HEK293 (cell line): ENCODE results near the gene STN1.
A peak's percentile ranks its signal among the peaks of the same experiment; 100 is the strongest.

ENCODE experiments used
- BCL11A ChIP-seq: fragments of 450-650 bp; formaldehyde crosslinking; IDR thresholded peaks from 2 replicates; pipeline ENCODE4 v1.5.1; 2016; ENCODE audit warnings: low read depth, missing biosample characterization, missing genetic modification characterization
- BCL6B ChIP-seq: fragments of 450-650 bp; formaldehyde crosslinking; IDR thresholded peaks from 2 replicates; pipeline ENCODE4 v1.5.1; 2017; ENCODE audit warnings: missing biosample characterization, missing genetic modification characterization
- EGR2 ChIP-seq: fragments of 450-650 bp; formaldehyde crosslinking; IDR thresholded peaks from 2 replicates; pipeline ENCODE4 v1.5.1; 2016; ENCODE audit warnings: low read depth, missing biosample characterization, missing genetic modification characterization
- KLF10 ChIP-seq: fragments of 450-650 bp; IDR thresholded peaks from 2 replicates; pipeline ENCODE4 v1.5.1; 2018; ENCODE audit warnings: missing biosample characterization, mild to moderate bottlenecking, missing genetic modification characterization
- MYNN ChIP-seq: fragments of 450-650 bp; formaldehyde crosslinking; IDR thresholded peaks from 2 replicates; pipeline ENCODE4 v1.5.1; 2016; ENCODE audit warnings: missing biosample characterization, missing genetic modification characterization, borderline replicate concordance
- SCRT1 ChIP-seq: fragments of 450-650 bp; formaldehyde crosslinking; IDR thresholded peaks from 2 replicates; pipeline ENCODE4 v1.5.1; 2016; ENCODE audit warnings: missing biosample characterization, missing genetic modification characterization, borderline replicate concordance
- ZBTB20 ChIP-seq: fragments of 450-650 bp; formaldehyde crosslinking; IDR thresholded peaks from 2 replicates; pipeline ENCODE4 v1.5.1; 2016; ENCODE audit warnings: missing biosample characterization, missing genetic modification characterization
- ZBTB26 ChIP-seq: fragments of 450-650 bp; formaldehyde crosslinking; optimal IDR thresholded peaks from 2 replicates; pipeline ENCODE3; 2016; ENCODE audit warnings: missing biosample characterization, mild to moderate bottlenecking, missing genetic modification characterization
- ZIC2 ChIP-seq: fragments of 450-650 bp; formaldehyde crosslinking; IDR thresholded peaks from 2 replicates; pipeline ENCODE4 v1.5.1; 2016; ENCODE audit warnings: missing biosample characterization, missing genetic modification characterization
- ZNF138 ChIP-seq: fragments of 450-650 bp; formaldehyde crosslinking; IDR thresholded peaks from 2 replicates; pipeline ENCODE4 v1.5.1; 2016; ENCODE audit warnings: missing biosample characterization, missing genetic modification characterization, borderline replicate concordance
- ZNF146 ChIP-seq: fragments of 450-650 bp; formaldehyde crosslinking; IDR thresholded peaks from 2 replicates; pipeline ENCODE4 v1.5.1; 2016; ENCODE audit warnings: missing biosample characterization, missing genetic modification characterization
- ZNF169 ChIP-seq: fragments of 450-650 bp; formaldehyde crosslinking; IDR thresholded peaks from 2 replicates; pipeline ENCODE4 v1.5.1; 2016; ENCODE audit warnings: missing biosample characterization, missing genetic modification characterization
- ZNF221 ChIP-seq: fragments of 450-650 bp; formaldehyde crosslinking; IDR thresholded peaks from 2 replicates; pipeline ENCODE4 v1.5.1; 2017; ENCODE audit warnings: missing biosample characterization, missing genetic modification characterization, borderline replicate concordance
- ZNF223 ChIP-seq: fragments of 450-650 bp; formaldehyde crosslinking; IDR thresholded peaks from 2 replicates; pipeline ENCODE4 v1.5.1; 2016; ENCODE audit warnings: missing biosample characterization, missing genetic modification characterization
- ZNF248 ChIP-seq: fragments of 450-650 bp; formaldehyde crosslinking; IDR thresholded peaks from 2 replicates; pipeline ENCODE4 v1.5.1; 2017; ENCODE audit warnings: missing biosample characterization, missing genetic modification characterization
- ZNF266 ChIP-seq: fragments of 450-650 bp; formaldehyde crosslinking; IDR thresholded peaks from 2 replicates; pipeline ENCODE4 v1.5.1; 2016; ENCODE audit warnings: missing biosample characterization, missing genetic modification characterization, low read depth
- ZNF274 ChIP-seq, 2 experiments: fragments of 200-500 bp in 1 of 2; fragments of 450-650 bp in 1 of 2; sonication (Bioruptor generic) in 1 of 2; formaldehyde crosslinking in 1 of 2; IDR thresholded peaks; 2 replicates each; pipeline versions ENCODE4 v1.5.1 to v1.6.1; 2014 to 2016; ENCODE audit warnings: borderline replicate concordance in 1 of 2, inconsistent platforms in 1 of 2, low read length in 1 of 2, missing biosample characterization in 1 of 2, missing genetic modification characterization in 1 of 2
- ZNF354C ChIP-seq: fragments of 450-650 bp; formaldehyde crosslinking; IDR thresholded peaks from 2 replicates; pipeline ENCODE4 v1.5.1; 2016; ENCODE audit warnings: missing biosample characterization, missing genetic modification characterization, low read depth, borderline replicate concordance
- ZNF394 ChIP-seq: fragments of 450-650 bp; formaldehyde crosslinking; IDR thresholded peaks from 2 replicates; pipeline ENCODE4 v1.5.1; 2016; ENCODE audit warnings: missing biosample characterization, missing genetic modification characterization, mild to moderate bottlenecking, moderate library complexity, borderline replicate concordance
- ZNF423 ChIP-seq: fragments of 450-650 bp; formaldehyde crosslinking; IDR thresholded peaks from 2 replicates; pipeline ENCODE4 v1.5.1; 2016; ENCODE audit warnings: missing biosample characterization, missing genetic modification characterization
- ZNF449 ChIP-seq: fragments of 450-650 bp; formaldehyde crosslinking; IDR thresholded peaks from 2 replicates; pipeline ENCODE4 v1.5.1; 2017; ENCODE audit warnings: missing biosample characterization, mild to moderate bottlenecking, missing genetic modification characterization, moderate library complexity
- ZNF48 ChIP-seq: fragments of 450-650 bp; formaldehyde crosslinking; IDR thresholded peaks from 2 replicates; pipeline ENCODE4 v1.5.1; 2016; ENCODE audit warnings: missing biosample characterization, missing genetic modification characterization
- ZNF488 ChIP-seq: fragments of 450-650 bp; formaldehyde crosslinking; IDR thresholded peaks from 2 replicates; pipeline ENCODE4 v1.5.1; 2016; ENCODE audit warnings: missing biosample characterization, missing genetic modification characterization
- ZNF514 ChIP-seq: fragments of 450-650 bp; formaldehyde crosslinking; IDR thresholded peaks from 2 replicates; pipeline ENCODE4 v1.5.1; 2016; ENCODE audit warnings: missing biosample characterization, missing genetic modification characterization
- ZNF561 ChIP-seq: fragments of 450-650 bp; IDR thresholded peaks from 2 replicates; pipeline ENCODE4 v1.5.1; 2018; ENCODE audit warnings: missing biosample characterization, missing genetic modification characterization, borderline replicate concordance
- ZNF600 ChIP-seq: fragments of 450-650 bp; formaldehyde crosslinking; IDR thresholded peaks from 2 replicates; pipeline ENCODE4 v1.5.1; 2016; ENCODE audit warnings: missing biosample characterization, missing genetic modification characterization
- ZNF629 ChIP-seq: fragments of 450-650 bp; formaldehyde crosslinking; IDR thresholded peaks from 2 replicates; pipeline ENCODE4 v1.5.1; 2017; ENCODE audit warnings: missing biosample characterization, missing genetic modification characterization
- ZNF645 ChIP-seq: fragments of 450-650 bp; formaldehyde crosslinking; IDR thresholded peaks from 2 replicates; pipeline ENCODE4; 2016; ENCODE audit warnings: missing biosample characterization, missing genetic modification characterization
- ZNF660 ChIP-seq: fragments of 450-650 bp; IDR thresholded peaks from 2 replicates; pipeline ENCODE4 v1.5.1; 2018; ENCODE audit warnings: missing biosample characterization, mild to moderate bottlenecking, missing genetic modification characterization
- ZNF677 ChIP-seq: fragments of 450-650 bp; IDR thresholded peaks from 2 replicates; pipeline ENCODE4 v1.5.0; 2018; ENCODE audit warnings: missing biosample characterization, mild to moderate bottlenecking, missing genetic modification characterization, moderate library complexity
- ZNF776 ChIP-seq: fragments of 450-650 bp; formaldehyde crosslinking; IDR thresholded peaks from 2 replicates; pipeline ENCODE4 v1.5.0; 2017; ENCODE audit warnings: missing biosample characterization, missing genetic modification characterization, borderline replicate concordance
- ZNF837 ChIP-seq: fragments of 450-650 bp; formaldehyde crosslinking; IDR thresholded peaks from 2 replicates; pipeline ENCODE4 v1.5.1; 2016; ENCODE audit warnings: missing biosample characterization, missing genetic modification characterization
- ZXDB ChIP-seq: fragments of 450-650 bp; formaldehyde crosslinking; IDR thresholded peaks from 2 replicates; pipeline ENCODE4 v1.5.1; 2016; ENCODE audit warnings: missing biosample characterization, missing genetic modification characterization

The STN1 gene

GRCh38 chr10:103966671-103967447, 48.9 kb upstream of the STN1 start, which contains the start of gene SLK (continued):
- TF ChIP-seq ZNF221 (tag by site-specific recombination) (no peak), ZNF660 (tag by site-specific recombination) (peak; percentile 50; the same call in 1 of the 2 replicates), ZNF48 (tag by site-specific recombination) (no peak), ZNF423 (no peak), ZBTB20 (peak; percentile 70; the same call in 1 of the 2 replicates), ZNF274 (IDR thresholded peaks at IDR 0.05; ENCODE audit: low read length) (no peak), ZNF274 (tag by site-specific recombination; IDR thresholded peaks at IDR 0.05; ENCODE audit: borderline replicate concordance) (no peak), ZNF354C (no peak), ZNF600 (tag by site-specific recombination) (peak; percentile 99), ZBTB26 (peak; percentile 83), ZNF776 (tag by site-specific recombination) (no peak), ZXDB (tag by site-specific recombination) (peak; percentile 65), ZNF146 (tag by site-specific recombination) (no peak), ZNF266 (tag by site-specific recombination) (no peak), KLF10 (tag by site-specific recombination) (no peak), EGR2 (peak; percentile 38; the same call in 1 of the 2 replicates), MYNN (tag by site-specific recombination) (no peak), ZNF449 (tag by site-specific recombination) (0 out of 2 replicates have a peak, but pooled peaks have one; percentile 5), ZIC2 (tag by site-specific recombination) (no peak), ZNF677 (no peak), ZNF138 (tag by site-specific recombination) (no peak), ZNF488 (no peak), SCRT1 (tag by site-specific recombination) (peak; percentile 93), ZNF223 (tag by site-specific recombination) (no peak), ZNF645 (tag by site-specific recombination) (0 out of 2 replicates have a peak, but pooled peaks have one; percentile 48), ZNF629 (tag by site-specific recombination) (peak; percentile 67; the same call in 1 of the 2 replicates), ZNF169 (tag by site-specific recombination) (no peak), BCL6B (tag by site-specific recombination) (no peak), ZNF248 (tag by site-specific recombination) (no peak), ZNF561 (peak; percentile 38; the same call in 1 of the 2 replicates), ZNF514 (tag by site-specific recombination) (no peak), BCL11A (tag by site-specific recombination) (0 out of 2 replicates have a peak, but pooled peaks have one; percentile 15), ZNF837 (no peak), ZNF394 (tag by site-specific recombination) (no peak; the same call in 1 of the 2 replicates)
